K562 (cell line): ENCODE data around the gene KAZALD1.

Experiments used
- BCL6 ChIP-seq: fragments of 250-450 bp; sonication (Bioruptor Pico); IDR thresholded peaks from 2 replicates; pipeline ENCODE4 v1.4.0; 2020
- GATA2 ChIP-seq: sonication (generic); formaldehyde crosslinking; IDR thresholded peaks from 2 replicates; pipeline ENCODE4 v1.4.0; 2020; ENCODE audit warnings: mild to moderate bottlenecking, missing genetic modification reagents
- GTF2F1 ChIP-seq: IDR thresholded peaks from 2 replicates; pipeline ENCODE4 v1.6.1; 2011; ENCODE audit warnings: low read depth, low read length, improper control_type of control experiment
- HDAC6 ChIP-seq: IDR thresholded peaks from 2 replicates; pipeline ENCODE4 v1.6.1; 2012; ENCODE audit warnings: low read depth, mild to moderate bottlenecking, control low read depth, inconsistent platforms, low read length, moderate library complexity
- NCOA2 ChIP-seq, 2 experiments: fragments of 450-650 bp; IDR thresholded peaks; 2 replicates each; pipeline ENCODE4 v1.6.1; 2018; ENCODE audit warnings: mild to moderate bottlenecking in 2 of 2, moderate library complexity in 1 of 2; ENCODE audit not compliant: partially characterized antibody in 2 of 2
- RBM17 ChIP-seq: fragments of 200-400 bp; formaldehyde crosslinking; IDR thresholded peaks from 2 replicates; pipeline ENCODE4 v1.6.1; 2017; ENCODE audit warnings: low read depth, mild to moderate bottlenecking, low read length, borderline replicate concordance
- ZNF695 ChIP-seq: fragments of 450-650 bp; formaldehyde crosslinking; IDR thresholded peaks from 2 replicates; pipeline ENCODE4 v1.4.0; 2020; ENCODE audit warnings: mild to moderate bottlenecking, moderate library complexity
- TF ChIP-seq, protein P1 (sequence below), 3 experiments: fragments of 200-800 bp in 1 of 3; fragments of 250-450 bp in 1 of 3; fragments of 450-650 bp in 1 of 3; sonication (Bioruptor Pico) in 1 of 3; sonication (Bioruptor generic) in 1 of 3; formaldehyde crosslinking in 1 of 3; IDR thresholded peaks; 2 replicates each; pipeline versions ENCODE4 v1.6.1 to v1.8.0; 2016 to 2022; ENCODE audit warnings: mild to moderate bottlenecking in 2 of 3, missing genetic modification characterization in 2 of 3, missing compliant biosample characterization in 1 of 3, moderate library complexity in 1 of 3
- TF ChIP-seq, protein P2 (sequence below): sonication (generic); formaldehyde crosslinking; IDR thresholded peaks from 2 replicates; pipeline ENCODE4 v1.8.0; 2022; ENCODE audit warnings: mild to moderate bottlenecking, missing genetic modification reagents
- TF ChIP-seq, protein P3 (sequence below): fragments of 450-650 bp; IDR thresholded peaks from 2 replicates; pipeline ENCODE4 v1.6.1; 2016
- TF ChIP-seq, protein P4 (sequence below): fragments of 450-650 bp; formaldehyde crosslinking; conservative IDR thresholded peaks from 2 replicates; pipeline ENCODE4 v1.4.0; 2022; ENCODE audit warnings: mild to moderate bottlenecking, missing genetic modification characterization

DNA sequence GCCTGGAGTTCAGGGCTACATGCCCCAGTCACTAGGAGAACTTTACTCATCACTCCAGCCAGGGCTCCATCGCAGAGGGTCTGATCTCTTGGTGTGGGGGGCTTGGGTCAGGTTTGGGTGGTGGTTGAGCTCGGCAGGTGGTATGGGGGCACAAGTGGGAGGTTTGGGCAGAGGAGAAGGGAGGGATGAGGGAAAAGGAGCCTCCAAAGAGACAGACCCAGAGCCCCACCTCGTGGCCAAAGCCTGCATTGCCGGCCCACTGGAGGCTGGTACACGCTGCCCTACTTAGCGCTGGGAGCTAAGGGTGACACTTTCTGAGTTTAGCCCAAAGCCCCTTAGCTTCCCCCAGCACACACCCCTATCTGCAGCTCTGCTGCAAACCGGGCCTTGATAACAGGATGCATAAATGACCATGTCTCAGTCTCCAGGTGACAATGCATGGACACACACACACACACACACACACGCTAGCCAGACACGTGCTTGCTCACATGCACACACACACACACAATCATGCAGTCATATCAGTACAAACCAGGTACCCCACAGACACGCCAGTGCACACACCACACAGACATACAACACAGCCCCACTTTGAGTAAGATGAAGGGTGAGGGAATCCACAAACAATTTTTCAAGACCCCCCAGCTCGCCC lies 47.4 kb upstream of the KAZALD1 start:
- TF ChIP-seq, protein P1, sequence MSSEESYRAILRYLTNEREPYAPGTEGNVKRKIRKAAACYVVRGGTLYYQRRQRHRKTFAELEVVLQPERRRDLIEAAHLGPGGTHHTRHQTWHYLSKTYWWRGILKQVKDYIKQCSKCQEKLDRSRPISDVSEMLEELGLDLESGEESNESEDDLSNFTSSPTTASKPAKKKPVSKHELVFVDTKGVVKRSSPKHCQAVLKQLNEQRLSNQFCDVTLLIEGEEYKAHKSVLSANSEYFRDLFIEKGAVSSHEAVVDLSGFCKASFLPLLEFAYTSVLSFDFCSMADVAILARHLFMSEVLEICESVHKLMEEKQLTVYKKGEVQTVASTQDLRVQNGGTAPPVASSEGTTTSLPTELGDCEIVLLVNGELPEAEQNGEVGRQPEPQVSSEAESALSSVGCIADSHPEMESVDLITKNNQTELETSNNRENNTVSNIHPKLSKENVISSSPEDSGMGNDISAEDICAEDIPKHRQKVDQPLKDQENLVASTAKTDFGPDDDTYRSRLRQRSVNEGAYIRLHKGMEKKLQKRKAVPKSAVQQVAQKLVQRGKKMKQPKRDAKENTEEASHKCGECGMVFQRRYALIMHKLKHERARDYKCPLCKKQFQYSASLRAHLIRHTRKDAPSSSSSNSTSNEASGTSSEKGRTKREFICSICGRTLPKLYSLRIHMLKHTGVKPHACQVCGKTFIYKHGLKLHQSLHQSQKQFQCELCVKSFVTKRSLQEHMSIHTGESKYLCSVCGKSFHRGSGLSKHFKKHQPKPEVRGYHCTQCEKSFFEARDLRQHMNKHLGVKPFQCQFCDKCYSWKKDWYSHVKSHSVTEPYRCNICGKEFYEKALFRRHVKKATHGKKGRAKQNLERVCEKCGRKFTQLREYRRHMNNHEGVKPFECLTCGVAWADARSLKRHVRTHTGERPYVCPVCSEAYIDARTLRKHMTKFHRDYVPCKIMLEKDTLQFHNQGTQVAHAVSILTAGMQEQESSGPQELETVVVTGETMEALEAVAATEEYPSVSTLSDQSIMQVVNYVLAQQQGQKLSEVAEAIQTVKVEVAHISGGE (CRISPR knock-in tag; IDR thresholded peaks at IDR 0.05) = no peak
- TF ChIP-seq, protein P2, sequence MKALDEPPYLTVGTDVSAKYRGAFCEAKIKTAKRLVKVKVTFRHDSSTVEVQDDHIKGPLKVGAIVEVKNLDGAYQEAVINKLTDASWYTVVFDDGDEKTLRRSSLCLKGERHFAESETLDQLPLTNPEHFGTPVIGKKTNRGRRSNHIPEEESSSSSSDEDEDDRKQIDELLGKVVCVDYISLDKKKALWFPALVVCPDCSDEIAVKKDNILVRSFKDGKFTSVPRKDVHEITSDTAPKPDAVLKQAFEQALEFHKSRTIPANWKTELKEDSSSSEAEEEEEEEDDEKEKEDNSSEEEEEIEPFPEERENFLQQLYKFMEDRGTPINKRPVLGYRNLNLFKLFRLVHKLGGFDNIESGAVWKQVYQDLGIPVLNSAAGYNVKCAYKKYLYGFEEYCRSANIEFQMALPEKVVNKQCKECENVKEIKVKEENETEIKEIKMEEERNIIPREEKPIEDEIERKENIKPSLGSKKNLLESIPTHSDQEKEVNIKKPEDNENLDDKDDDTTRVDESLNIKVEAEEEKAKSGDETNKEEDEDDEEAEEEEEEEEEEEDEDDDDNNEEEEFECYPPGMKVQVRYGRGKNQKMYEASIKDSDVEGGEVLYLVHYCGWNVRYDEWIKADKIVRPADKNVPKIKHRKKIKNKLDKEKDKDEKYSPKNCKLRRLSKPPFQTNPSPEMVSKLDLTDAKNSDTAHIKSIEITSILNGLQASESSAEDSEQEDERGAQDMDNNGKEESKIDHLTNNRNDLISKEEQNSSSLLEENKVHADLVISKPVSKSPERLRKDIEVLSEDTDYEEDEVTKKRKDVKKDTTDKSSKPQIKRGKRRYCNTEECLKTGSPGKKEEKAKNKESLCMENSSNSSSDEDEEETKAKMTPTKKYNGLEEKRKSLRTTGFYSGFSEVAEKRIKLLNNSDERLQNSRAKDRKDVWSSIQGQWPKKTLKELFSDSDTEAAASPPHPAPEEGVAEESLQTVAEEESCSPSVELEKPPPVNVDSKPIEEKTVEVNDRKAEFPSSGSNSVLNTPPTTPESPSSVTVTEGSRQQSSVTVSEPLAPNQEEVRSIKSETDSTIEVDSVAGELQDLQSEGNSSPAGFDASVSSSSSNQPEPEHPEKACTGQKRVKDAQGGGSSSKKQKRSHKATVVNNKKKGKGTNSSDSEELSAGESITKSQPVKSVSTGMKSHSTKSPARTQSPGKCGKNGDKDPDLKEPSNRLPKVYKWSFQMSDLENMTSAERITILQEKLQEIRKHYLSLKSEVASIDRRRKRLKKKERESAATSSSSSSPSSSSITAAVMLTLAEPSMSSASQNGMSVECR (CRISPR knock-in tag) = no peak
- TF ChIP-seq, protein P3, sequence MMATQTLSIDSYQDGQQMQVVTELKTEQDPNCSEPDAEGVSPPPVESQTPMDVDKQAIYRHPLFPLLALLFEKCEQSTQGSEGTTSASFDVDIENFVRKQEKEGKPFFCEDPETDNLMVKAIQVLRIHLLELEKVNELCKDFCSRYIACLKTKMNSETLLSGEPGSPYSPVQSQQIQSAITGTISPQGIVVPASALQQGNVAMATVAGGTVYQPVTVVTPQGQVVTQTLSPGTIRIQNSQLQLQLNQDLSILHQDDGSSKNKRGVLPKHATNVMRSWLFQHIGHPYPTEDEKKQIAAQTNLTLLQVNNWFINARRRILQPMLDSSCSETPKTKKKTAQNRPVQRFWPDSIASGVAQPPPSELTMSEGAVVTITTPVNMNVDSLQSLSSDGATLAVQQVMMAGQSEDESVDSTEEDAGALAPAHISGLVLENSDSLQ = no peak
- TF ChIP-seq BCL6 (CRISPR knock-in tag) (no peak), ZNF695 (CRISPR knock-in tag) (no peak), GTF2F1 (no peak), NCOA2 (IDR thresholded peaks at IDR 0.05; ENCODE audit: partially characterized antibody in 2 of 2) (no peak), HDAC6 (no peak), RBM17 (no peak), GATA2 (CRISPR knock-in tag) (no peak)
- TF ChIP-seq, protein P4, sequence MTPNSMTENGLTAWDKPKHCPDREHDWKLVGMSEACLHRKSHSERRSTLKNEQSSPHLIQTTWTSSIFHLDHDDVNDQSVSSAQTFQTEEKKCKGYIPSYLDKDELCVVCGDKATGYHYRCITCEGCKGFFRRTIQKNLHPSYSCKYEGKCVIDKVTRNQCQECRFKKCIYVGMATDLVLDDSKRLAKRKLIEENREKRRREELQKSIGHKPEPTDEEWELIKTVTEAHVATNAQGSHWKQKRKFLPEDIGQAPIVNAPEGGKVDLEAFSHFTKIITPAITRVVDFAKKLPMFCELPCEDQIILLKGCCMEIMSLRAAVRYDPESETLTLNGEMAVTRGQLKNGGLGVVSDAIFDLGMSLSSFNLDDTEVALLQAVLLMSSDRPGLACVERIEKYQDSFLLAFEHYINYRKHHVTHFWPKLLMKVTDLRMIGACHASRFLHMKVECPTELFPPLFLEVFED = no peak
